ENCODE data around the gene PRSS16.
"Not testable (repeated sequence)": the region's sequence is repeated elsewhere in the genome, so short reads cannot be mapped to it uniquely, and the experiment has no call there.

The PRSS16 gene

GRCh38 chr6:27247133-27247836 lies at the start of gene PRSS16:
TSS of gene PRSS16 (plus strand) at chr6:27247701. CDS start at chr6:27247738, 37 bp downstream.
- DNase-seq (ENCODE audit: low spot score), result no peak

GRCh38 chr6:27205375-27206278 lies 41.9 kb upstream of the PRSS16 start:
- DNase-seq (ENCODE audit: low spot score), result no peak

- DNase-seq (ENCODE audit: low spot score), result no peak
Measured at GRCh38 chr6:27206806-27207205, 40.7 kb upstream of the PRSS16 start.

- no peak for DNase-seq (ENCODE audit: low spot score)
Measured at GRCh38 chr6:27208042-27208441, 39.5 kb upstream of the PRSS16 start.

- no peak for DNase-seq (ENCODE audit: low spot score)
Measured at GRCh38 chr6:27209196-27209595, 38.3 kb upstream of the PRSS16 start.

- DNase-seq (ENCODE audit: low spot score), result no peak
Measured at GRCh38 chr6:27209659-27210269, 37.7 kb upstream of the PRSS16 start.

- DNase-seq (ENCODE audit: low spot score), result not testable (repeated sequence)
Measured at GRCh38 chr6:27213091-27213517, 34.4 kb upstream of the PRSS16 start.

- DNase-seq (ENCODE audit: low spot score), result no peak
Measured at GRCh38 chr6:27213544-27214125, 33.9 kb upstream of the PRSS16 start.

GRCh38 chr6:27214126-27214601 lies 33.3 kb upstream of the PRSS16 start:
- no peak for DNase-seq (ENCODE audit: low spot score)

- DNase-seq (ENCODE audit: low spot score), result no peak
Measured at GRCh38 chr6:27216874-27217273, 30.6 kb upstream of the PRSS16 start.

GRCh38 chr6:27222971-27223370 lies 24.5 kb upstream of the PRSS16 start:
- DNase-seq (ENCODE audit: low spot score), result not testable (repeated sequence)

- no peak for DNase-seq (ENCODE audit: low spot score)
Measured at GRCh38 chr6:27224729-27225128, 22.8 kb upstream of the PRSS16 start.

- no peak for DNase-seq (ENCODE audit: low spot score)
Measured at GRCh38 chr6:27228963-27229477, 18.5 kb upstream of the PRSS16 start.

- no peak for DNase-seq (ENCODE audit: low spot score)
Measured at GRCh38 chr6:27230758-27231111, 16.8 kb upstream of the PRSS16 start.

GRCh38 chr6:27234576-27234975 lies 12.9 kb upstream of the PRSS16 start:
- DNase-seq (ENCODE audit: low spot score), result no peak

- no peak for DNase-seq (ENCODE audit: low spot score)
Measured at GRCh38 chr6:27237089-27237803, 10.3 kb upstream of the PRSS16 start.

- no peak for DNase-seq (ENCODE audit: low spot score)
Measured at GRCh38 chr6:27238010-27238983, 9.2 kb upstream of the PRSS16 start.

- DNase-seq (ENCODE audit: low spot score), result no peak
Measured at GRCh38 chr6:27239258-27239657, 8.2 kb upstream of the PRSS16 start.

- DNase-seq (ENCODE audit: low spot score), result no peak
Measured at GRCh38 chr6:27241443-27241842, 6.1 kb upstream of the PRSS16 start.

- DNase-seq (ENCODE audit: low spot score), result no peak
Measured at GRCh38 chr6:27242589-27243265, 4.8 kb upstream of the PRSS16 start.
